GM21825 (cell line): Measurements from ENCODE around the gene RBMX.

ENCODE experiments used
- ATAC-seq: cut with Tn5 transposase; IDR thresholded peaks from one replicate; pipeline ENCODE4 v1.9.1; 2021; ENCODE audit warnings: mild to moderate bottlenecking, moderate library complexity; ENCODE audit not compliant: unreplicated experiment

Gene RBMX

GRCh38 chrX:136849395-136849794 lies 31.1 kb downstream of the RBMX start:
- ATAC-seq = no peak

GRCh38 chrX:136847874-136848273 lies 32.7 kb downstream of the RBMX start:
- ATAC-seq = no peak

GRCh38 chrX:136839196-136839595 lies 41.3 kb downstream of the RBMX start:
- no peak for ATAC-seq

GRCh38 chrX:136835761-136836160 lies 44.8 kb downstream of the RBMX start:
- ATAC-seq = no peak

GRCh38 chrX:136829413-136829812 lies 51.1 kb downstream of the RBMX start:
- no peak for ATAC-seq

- ATAC-seq = no peak
Measured at GRCh38 chrX:136828830-136829229, 51.7 kb downstream of the RBMX start.

GRCh38 chrX:136827026-136827425 lies 53.5 kb downstream of the RBMX start:
- no peak for ATAC-seq

GRCh38 chrX:136825771-136826170 lies 54.8 kb downstream of the RBMX start:
- ATAC-seq = no peak
